T-helper 1 cell treated with Interleukin-12 subunit alpha and Interleukin-12 subunit beta and Interleukin-4 antibody, amounts not matched to agents 30 ng/mL and 1 ng/mL, for 36 hours (primary cell): ENCODE measurements around the gene RNLS. TPM values are rescaled to one million over a fixed set of nuclear protein-coding genes. Genes with fewer than 3 reads are reported as not detected.

Source experiments
- intact Hi-C: fragments of 100-400 bp; cut with micrococcal nuclease; formaldehyde crosslinking; loops from one replicate; pipeline ENCODE4 v1.15.1; 2024
- total RNA-seq: library from RNA; stranded (reverse); gene quantifications from 2 replicates; pipeline ENCODE4 v1.2.3, GENCODE V29; 2022

RNLS gene
- total RNA-seq, 1 donor from 2014 or later: 2.1 TPM

GRCh38 chr10:88395677-88396076, 187.4 kb downstream of the RNLS start:
- intact Hi-C loops: no loop called here

GRCh38 chr10:88392222-88392621, 190.9 kb downstream of the RNLS start:
- intact Hi-C loops: no loop called here

- intact Hi-C loops: no loop called here
Measured at GRCh38 chr10:88390041-88390440, 193.1 kb downstream of the RNLS start.

DNA sequence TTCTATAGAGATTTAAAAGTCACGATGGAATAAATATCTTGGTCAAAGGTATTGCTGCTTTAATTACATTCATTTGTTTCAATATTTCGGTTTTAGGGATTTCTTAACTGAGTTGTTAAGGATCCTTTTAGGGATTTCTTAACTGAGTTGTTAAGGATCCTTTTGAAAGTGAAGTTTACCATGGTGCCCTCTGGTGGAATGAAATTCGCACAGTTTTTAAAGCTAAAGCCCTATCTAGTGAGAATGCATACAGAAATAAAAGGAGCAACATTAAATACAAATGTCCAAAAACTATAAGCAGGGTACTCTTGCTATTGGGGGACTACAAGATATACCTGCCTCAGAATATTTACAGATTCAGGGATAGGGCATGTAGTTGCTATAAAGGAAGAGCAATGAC, 193.7 kb downstream of the RNLS start:
- intact Hi-C loops: loop anchor here (1.0 to 10.0 kb wide), 11 partner anchors 163 to 885 kb away; partner anchors contain the start of genes FAS, MINPP1, PAPSS2 and STAMBPL1

- intact Hi-C loops: loop anchor here (2.0 to 10.0 kb wide), 9 partner anchors 164 to 884 kb away; partner anchors contain the start of genes FAS, MINPP1, PAPSS2 and STAMBPL1
Measured at GRCh38 chr10:88388324-88388723, 194.8 kb downstream of the RNLS start.

DNA sequence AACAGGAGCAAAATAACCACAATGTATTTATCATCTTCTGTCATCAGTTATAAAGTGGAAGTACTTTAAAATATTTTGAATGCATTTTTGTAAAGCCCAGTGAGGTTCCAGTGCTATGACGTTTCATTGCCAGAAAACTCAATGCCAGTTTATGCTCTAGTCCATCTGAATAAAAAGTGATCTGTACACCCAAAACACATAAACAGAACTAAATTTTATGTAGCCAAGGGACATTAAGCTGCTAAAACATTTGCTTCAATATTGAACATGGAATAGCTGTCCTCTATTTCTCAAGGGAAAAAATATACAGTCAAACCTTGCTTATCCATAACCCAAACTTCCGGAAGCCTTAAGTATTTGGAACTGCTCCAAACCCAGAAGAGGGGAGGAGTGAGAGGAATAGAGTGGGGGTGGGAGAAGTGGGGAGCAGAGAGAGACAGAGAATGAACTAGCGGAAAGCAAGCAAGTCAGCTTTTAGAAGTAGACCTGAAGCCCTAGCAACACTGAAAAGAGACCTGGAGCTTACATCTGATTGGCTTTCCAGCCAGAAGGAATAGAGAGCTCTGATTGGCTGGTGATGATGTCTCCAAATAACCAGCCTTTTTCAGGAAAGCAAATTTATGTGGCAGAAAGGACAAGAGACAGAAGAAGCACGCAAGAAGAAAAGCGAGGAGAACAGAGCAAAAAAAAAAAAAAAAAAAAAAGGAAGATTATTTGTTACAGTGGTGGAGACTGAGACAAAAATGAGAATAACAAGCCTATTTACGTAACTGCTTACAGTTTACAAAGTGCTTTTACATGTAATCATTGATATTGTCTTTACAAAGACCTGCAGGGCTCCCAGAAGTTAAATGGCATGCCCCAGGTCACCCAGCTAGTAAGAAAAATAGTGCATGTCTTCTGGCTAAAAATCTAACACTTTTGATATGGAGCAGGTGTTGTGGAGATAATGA, 196.0 kb downstream of the RNLS start:
- intact Hi-C loops: loop anchor here (1.0 to 10.0 kb wide), 9 partner anchors 116 to 882 kb away; partner anchors contain the start of genes FAS, MINPP1, PAPSS2 and STAMBPL1

DNA sequence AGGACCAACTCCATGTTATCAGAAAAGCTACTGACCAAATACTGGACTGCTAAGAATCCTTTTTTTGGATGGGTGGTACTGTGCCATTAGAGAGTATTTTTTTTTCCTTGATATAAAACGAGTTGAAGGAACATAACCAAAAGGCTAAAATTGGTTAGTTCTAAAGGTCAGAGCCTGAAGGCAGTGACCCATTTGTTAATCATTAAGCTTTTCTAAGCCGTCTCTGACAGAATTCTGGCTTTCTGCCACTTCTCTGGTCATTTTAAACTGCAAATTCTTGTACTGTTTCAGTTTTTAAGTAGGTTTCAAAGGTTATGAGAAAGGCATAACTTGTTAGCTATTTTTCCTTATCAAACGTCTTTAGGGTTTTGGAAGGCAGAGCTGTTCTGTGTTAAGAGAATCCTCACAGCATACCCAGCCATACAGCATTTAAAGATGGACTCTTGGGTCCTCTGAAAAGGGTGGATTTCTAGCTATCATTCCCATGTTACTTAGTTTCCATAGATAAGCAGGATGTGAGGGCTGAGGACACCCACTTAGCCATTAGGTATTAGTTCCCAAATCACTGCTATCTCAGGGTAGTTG, 196.8 kb downstream of the RNLS start:
- intact Hi-C loops: loop anchor here (1.0 to 10.0 kb wide), 9 partner anchors 115 to 881 kb away; partner anchors contain the start of genes FAS, MINPP1, PAPSS2 and STAMBPL1

GRCh38 chr10:88385601-88386203, 197.4 kb downstream of the RNLS start:
- intact Hi-C loops: loop anchor here (1.0 to 10.0 kb wide), 10 partner anchors 114 to 881 kb away; partner anchors contain the start of genes FAS, MINPP1, PAPSS2 and STAMBPL1

DNA sequence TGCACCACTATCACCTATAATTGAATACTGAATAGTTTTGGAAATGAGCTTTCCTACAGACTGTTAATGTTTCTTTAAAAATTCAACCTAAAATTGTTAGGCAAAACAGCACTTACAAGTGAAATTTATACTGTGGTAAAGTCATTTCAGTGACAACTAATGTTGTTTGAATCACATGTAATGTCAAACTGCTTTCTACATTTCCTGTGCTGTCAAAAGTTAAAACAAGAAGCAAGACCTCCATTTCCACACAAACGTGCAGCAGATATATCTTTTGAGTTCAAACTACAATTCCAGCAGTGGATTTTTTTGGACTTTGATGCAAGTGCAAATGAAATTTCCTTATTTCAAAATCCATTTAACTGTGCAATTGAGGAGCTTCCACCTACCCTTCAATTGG, 199.8 kb downstream of the RNLS start:
- intact Hi-C loops: loop anchor here (10.0 kb wide), 3 partner anchors 442 to 878 kb away; partner anchors contain the start of genes FAS and MINPP1

- intact Hi-C loops: loop anchor here (10.0 kb wide), 3 partner anchors 442 to 878 kb away; partner anchors contain the start of genes FAS and MINPP1
Measured at GRCh38 chr10:88382699-88383098, 200.4 kb downstream of the RNLS start.

- intact Hi-C loops: no loop called here
Measured at GRCh38 chr10:88379575-88379974, 203.5 kb downstream of the RNLS start.

GRCh38 chr10:88377510-88377909, 205.6 kb downstream of the RNLS start:
- intact Hi-C loops: no loop called here

- intact Hi-C loops: no loop called here
Measured at GRCh38 chr10:88374392-88375175, 208.5 kb downstream of the RNLS start.

DNA sequence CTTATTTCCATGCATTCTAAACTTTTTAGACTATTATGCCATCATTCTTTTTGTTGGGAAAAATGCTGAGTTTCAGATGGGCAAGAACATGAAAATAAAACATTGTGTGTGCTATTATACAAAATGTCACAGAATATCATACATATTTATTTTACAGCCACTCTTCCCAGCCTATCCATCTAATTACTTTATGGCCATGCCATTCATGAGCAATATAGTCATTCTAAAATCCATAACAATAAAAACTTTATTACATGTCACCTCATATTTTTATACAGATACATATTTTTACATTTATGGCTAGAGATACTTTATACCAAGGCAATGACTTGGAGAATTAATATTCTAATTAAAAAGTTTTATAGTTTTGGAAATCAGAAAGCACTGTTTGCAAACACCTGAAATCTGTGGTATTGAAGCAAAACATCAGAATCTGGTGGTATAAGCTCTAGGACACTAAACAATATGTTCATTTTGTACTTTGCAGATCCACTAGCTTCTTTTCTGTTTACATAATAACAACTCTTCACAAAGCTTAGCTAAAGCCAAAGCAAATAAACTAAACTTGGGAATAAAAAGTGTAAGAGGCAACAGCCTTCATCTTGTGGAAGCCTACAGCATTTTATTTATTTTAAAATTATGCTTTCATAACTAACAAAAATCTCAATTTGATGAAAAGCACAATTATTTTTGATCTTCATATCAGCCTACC, 210.1 kb downstream of the RNLS start:
- intact Hi-C loops: no loop called here

DNA sequence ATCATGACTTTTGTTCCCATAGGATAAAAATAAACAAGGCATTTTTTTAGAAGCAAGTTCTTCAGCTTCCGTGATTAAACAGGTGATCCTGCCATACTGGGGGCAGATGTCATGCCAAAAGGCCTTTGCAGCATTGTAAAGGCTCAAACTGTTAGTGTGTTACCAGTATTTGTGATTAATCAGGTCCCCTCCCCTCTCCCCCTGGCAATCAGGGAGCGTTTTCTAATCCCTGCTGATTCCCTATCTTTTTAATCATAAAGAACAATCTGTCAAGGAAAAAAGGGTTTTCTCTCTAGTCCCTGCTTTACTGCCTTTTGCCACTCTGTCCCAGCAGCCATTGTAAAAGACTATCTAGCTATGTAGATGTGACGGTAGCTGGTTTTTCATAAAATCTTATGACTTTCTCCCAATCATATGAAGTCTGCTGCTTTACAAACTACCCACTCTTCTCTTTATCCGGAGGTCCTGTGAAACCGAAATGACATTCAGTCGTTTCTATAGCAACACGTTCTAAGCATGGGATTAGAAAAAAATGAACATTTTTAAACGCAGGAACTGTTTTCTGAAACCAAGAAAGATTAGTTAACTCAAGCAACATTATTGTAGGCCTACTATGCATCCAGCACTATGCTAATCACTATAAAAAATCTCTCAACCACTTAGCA, 210.9 kb downstream of the RNLS start:
- intact Hi-C loops: no loop called here

DNA sequence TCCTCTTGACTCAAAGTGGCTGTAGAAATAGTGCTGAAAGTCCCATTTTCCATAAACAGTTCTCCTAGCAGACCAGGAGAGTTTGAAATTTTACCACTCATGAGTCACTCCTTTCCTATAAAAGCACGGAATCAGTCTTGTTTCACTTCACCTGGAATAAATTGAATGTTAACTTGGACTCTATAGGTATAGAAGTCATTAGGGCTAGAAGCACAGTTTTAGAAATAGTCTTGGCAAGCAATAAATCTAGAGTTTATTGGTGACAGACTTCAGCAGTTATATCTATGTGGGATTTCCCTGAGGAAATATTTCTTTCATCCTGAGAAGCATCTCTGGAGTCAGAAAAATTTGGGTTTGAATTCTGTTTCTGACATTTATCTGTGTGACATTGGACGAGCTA, 212.4 kb downstream of the RNLS start:
- intact Hi-C loops: no loop called here

DNA sequence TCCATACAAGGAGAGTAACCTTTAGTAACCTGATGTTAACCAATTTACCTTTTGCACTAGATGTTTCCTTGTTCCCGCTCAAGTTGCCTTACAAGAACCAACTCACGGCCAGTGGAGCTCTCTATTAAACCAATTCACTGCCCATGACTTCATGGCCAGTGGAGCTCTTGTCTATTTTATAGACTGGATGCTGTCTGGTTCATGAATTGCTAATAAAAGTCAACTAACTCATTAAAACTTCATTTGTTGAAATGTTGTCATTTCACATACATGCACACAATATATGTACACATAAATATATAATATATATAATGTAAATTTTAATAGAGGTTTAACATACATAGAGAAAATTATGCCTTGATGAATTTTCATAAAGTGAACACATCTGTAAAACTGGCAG, 216.3 kb downstream of the RNLS start:
- intact Hi-C loops: no loop called here

- intact Hi-C loops: no loop called here
Measured at GRCh38 chr10:88361995-88362807, 220.9 kb downstream of the RNLS start.

DNA sequence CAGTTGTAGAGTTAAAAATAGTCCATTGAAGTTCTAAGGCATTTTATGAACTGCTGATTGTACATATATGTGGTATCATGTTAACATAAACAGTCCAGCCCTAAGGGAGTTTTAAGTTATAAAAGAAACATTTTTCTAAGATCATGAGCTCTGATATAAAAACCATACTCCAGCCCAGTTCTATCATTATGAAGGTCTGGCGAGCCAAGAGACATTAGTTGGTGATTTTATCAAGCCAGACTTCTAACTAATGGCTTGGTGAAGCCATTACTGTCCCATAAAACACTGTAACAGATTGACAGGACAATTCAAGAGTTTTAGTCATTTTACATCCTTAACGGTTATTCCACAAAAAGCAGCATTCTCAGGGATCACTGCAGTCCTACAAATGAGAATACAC, 221.6 kb downstream of the RNLS start:
- intact Hi-C loops: no loop called here
